Testis (tissue), 2 donors: Measurements from ENCODE around the gene ESR1.

Source experiments
- POLR2A ChIP-seq: fragments of 450-650 bp; IDR thresholded peaks from one replicate; pipeline ENCODE4 v1.6.1; 2017; ENCODE audit warnings: antibody characterized with exemption, mild to moderate bottlenecking, moderate library complexity
- TF ChIP-seq, protein P1 (sequence below), 3 experiments: fragments of 450-650 bp in 2 of 3; fragments of 200-600 bp in 1 of 3; sonication (generic) in 1 of 3; IDR thresholded peaks; one replicate each; pipeline ENCODE4 v1.5.1; 2016 to 2019; ENCODE audit warnings: antibody characterized with exemption in 3 of 3, mild to moderate bottlenecking in 2 of 3, moderate library complexity in 1 of 3

DNA sequence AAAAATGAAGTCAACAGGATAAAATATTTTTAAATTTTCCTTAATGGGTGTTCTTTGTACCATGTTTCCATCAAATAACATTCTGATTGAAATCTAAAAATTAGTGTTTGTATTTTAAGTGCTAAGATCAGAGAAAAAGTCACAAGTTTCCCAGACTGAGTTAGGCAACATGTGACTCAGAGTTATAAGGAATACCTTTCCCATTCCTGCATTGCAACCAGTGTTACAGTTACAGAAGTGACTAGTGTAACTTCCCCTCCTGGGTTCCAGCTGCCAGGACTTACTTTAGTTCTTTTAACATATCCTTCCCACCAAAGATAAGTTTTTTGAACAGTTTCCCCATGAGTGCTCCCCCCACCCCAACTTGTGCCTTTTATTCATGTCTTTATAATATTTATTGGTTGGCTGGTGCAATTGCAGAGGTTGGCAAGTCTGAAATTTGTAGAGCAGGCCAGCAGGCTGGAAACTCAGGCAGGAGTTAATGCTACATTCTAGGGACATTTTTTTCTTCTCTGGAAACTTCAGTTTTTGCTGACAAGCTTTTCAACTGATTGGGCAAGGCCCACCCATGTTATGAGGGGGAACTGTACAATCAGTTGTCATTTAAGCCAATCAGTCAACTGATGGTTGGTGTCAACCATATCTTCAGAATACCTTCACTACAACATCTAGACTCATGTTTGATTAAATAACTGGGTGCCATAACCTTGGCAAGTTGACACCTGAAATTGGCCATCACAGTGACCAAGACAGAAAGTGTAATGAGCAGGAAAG is 22.9 kb upstream of the ESR1 start:
- TF ChIP-seq, protein P1, sequence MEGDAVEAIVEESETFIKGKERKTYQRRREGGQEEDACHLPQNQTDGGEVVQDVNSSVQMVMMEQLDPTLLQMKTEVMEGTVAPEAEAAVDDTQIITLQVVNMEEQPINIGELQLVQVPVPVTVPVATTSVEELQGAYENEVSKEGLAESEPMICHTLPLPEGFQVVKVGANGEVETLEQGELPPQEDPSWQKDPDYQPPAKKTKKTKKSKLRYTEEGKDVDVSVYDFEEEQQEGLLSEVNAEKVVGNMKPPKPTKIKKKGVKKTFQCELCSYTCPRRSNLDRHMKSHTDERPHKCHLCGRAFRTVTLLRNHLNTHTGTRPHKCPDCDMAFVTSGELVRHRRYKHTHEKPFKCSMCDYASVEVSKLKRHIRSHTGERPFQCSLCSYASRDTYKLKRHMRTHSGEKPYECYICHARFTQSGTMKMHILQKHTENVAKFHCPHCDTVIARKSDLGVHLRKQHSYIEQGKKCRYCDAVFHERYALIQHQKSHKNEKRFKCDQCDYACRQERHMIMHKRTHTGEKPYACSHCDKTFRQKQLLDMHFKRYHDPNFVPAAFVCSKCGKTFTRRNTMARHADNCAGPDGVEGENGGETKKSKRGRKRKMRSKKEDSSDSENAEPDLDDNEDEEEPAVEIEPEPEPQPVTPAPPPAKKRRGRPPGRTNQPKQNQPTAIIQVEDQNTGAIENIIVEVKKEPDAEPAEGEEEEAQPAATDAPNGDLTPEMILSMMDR (IDR thresholded peaks at IDR 0.05), result no peak
- TF ChIP-seq POLR2A, result no peak
